Activated T-helper 1 cell treated with anti-CD3 and anti-CD28 coated beads, Interleukin-12 subunit alpha, Interleukin-12 subunit beta, Interleukin-2, Interleukin-4 antibody, amounts not matched to agents 30 ng/mL and 10 ng/mL and 1 ng/mL, durations not matched to agents 14 hours and 24 hours and 36 hours (primary cell): ENCODE data around the gene CCDC91. TPM values are rescaled to one million over a fixed set of nuclear protein-coding genes. Genes with fewer than 3 reads are reported as not detected.
"Not testable (repeated sequence)": the region's sequence is repeated elsewhere in the genome, so short reads cannot be mapped to it uniquely, and the experiment has no call there.

Experiments used
- DNase-seq: peaks from one replicate; pipeline ENCODE4 v3.0.0; 2021; ENCODE audit warnings: low spot score
- H3K27ac Mint-ChIP-seq: one replicate; pipeline ENCODE4 v1.8.0; 2021; ENCODE audit warnings: mild to moderate bottlenecking, mixed read lengths
- H3K27me3 Mint-ChIP-seq: one replicate; pipeline ENCODE4 v1.8.0; 2022; ENCODE audit warnings: mild to moderate bottlenecking, moderate library complexity, mixed read lengths; ENCODE audit not compliant: insufficient read depth
- H3K36me3 Mint-ChIP-seq: one replicate; pipeline ENCODE4 v1.8.0; 2021; ENCODE audit warnings: low read depth, mixed read lengths
- H3K4me1 Mint-ChIP-seq: one replicate; pipeline ENCODE4 v1.8.0; 2021; ENCODE audit warnings: low read depth, mixed read lengths
- H3K4me3 Mint-ChIP-seq: one replicate; pipeline ENCODE4 v1.8.0; 2021; ENCODE audit warnings: mild to moderate bottlenecking, moderate library complexity, mixed read lengths
- H3K9me3 Mint-ChIP-seq: one replicate; pipeline ENCODE4 v1.8.0; 2021; ENCODE audit warnings: mixed read lengths
- intact Hi-C: fragments of 100-400 bp; cut with micrococcal nuclease; formaldehyde crosslinking; loops from one replicate; pipeline ENCODE4 v1.15.1; 2024
- total RNA-seq: library from RNA; stranded (reverse); gene quantifications from 2 replicates; pipeline ENCODE4 v1.2.3, GENCODE V29; 2022

Gene CCDC91
- total RNA-seq, 1 donor from 2014 or later: 12.9 TPM

GRCh38 chr12:28367993-28368392, 177.7 kb downstream of the CCDC91 start:
- H3K9me3 Mint-ChIP-seq: peaks cover 48% of the 10 kb centered on the region
- intact Hi-C loops: no loop called here
- no peak overlapping the region for H3K4me3 Mint-ChIP-seq
- no peaks in the 10 kb centered on the region for H3K27me3 Mint-ChIP-seq
- H3K4me1 Mint-ChIP-seq: no peaks in the 10 kb centered on the region
- no peak overlapping the region for H3K27ac Mint-ChIP-seq
- peaks cover 21% of the 10 kb centered on the region for H3K36me3 Mint-ChIP-seq
- DNase-seq: no peak

- intact Hi-C loops: no loop called here
- Mint-ChIP-seq H3K36me3 (peaks cover 21% of the 10 kb centered on the region), H3K4me3 (no peak overlapping the region), H3K9me3 (peaks cover 56% of the 10 kb centered on the region), H3K4me1 (no peaks in the 10 kb centered on the region), H3K27me3 (no peaks in the 10 kb centered on the region), H3K27ac (no peak overlapping the region)
- no peak for DNase-seq
Observed at GRCh38 chr12:28369483-28369882, 179.2 kb downstream of the CCDC91 start.

- Mint-ChIP-seq H3K9me3 (peaks cover 33% of the 10 kb centered on the region), H3K4me1 (no peaks in the 10 kb centered on the region), H3K4me3 (no peak overlapping the region), H3K36me3 (peaks cover 12% of the 10 kb centered on the region), H3K27me3 (no peaks in the 10 kb centered on the region), H3K27ac (no peak overlapping the region)
- intact Hi-C loops: no loop called here
- no peak for DNase-seq
Observed at GRCh38 chr12:28374556-28374955, 184.3 kb downstream of the CCDC91 start.

- Mint-ChIP-seq H3K27me3 (no peaks in the 10 kb centered on the region), H3K36me3 (peaks cover 3% of the 10 kb centered on the region), H3K9me3 (peaks cover 4% of the 10 kb centered on the region), H3K27ac (no peak overlapping the region), H3K4me1 (no peaks in the 10 kb centered on the region), H3K4me3 (no peak overlapping the region)
- intact Hi-C loops: no loop called here
- no peak for DNase-seq
Observed at GRCh38 chr12:28378736-28379135, 188.5 kb downstream of the CCDC91 start.

- H3K36me3 Mint-ChIP-seq, H3K27me3 Mint-ChIP-seq, H3K4me3 Mint-ChIP-seq, H3K9me3 Mint-ChIP-seq, intact Hi-C loops, DNase-seq, H3K4me1 Mint-ChIP-seq, H3K27ac Mint-ChIP-seq: not testable (repeated sequence)
Observed at GRCh38 chr12:28379779-28380178, 189.5 kb downstream of the CCDC91 start.

GRCh38 chr12:28383368-28383767, 193.1 kb downstream of the CCDC91 start:
- H3K36me3 Mint-ChIP-seq: no peaks in the 10 kb centered on the region
- H3K27me3 Mint-ChIP-seq: no peaks in the 10 kb centered on the region
- intact Hi-C loops: no loop called here
- no peak overlapping the region for H3K4me3 Mint-ChIP-seq
- no peak overlapping the region for H3K27ac Mint-ChIP-seq
- H3K4me1 Mint-ChIP-seq: no peaks in the 10 kb centered on the region
- H3K9me3 Mint-ChIP-seq: no peaks in the 10 kb centered on the region
- DNase-seq: no peak

GRCh38 chr12:28388879-28389278, 198.6 kb downstream of the CCDC91 start:
- Mint-ChIP-seq H3K4me3 (no peak overlapping the region), H3K27me3 (no peaks in the 10 kb centered on the region), H3K9me3 (no peaks in the 10 kb centered on the region), H3K4me1 (no peaks in the 10 kb centered on the region), H3K36me3 (peaks cover 2% of the 10 kb centered on the region), H3K27ac (no peak overlapping the region)
- intact Hi-C loops: no loop called here
- no peak for DNase-seq

- peaks cover 6% of the 10 kb centered on the region for H3K36me3 Mint-ChIP-seq
- no peaks in the 10 kb centered on the region for H3K27me3 Mint-ChIP-seq
- no peak overlapping the region for H3K27ac Mint-ChIP-seq
- H3K4me1 Mint-ChIP-seq: no peaks in the 10 kb centered on the region
- intact Hi-C loops: no loop called here
- DNase-seq: no peak
- H3K9me3 Mint-ChIP-seq: peaks cover 4% of the 10 kb centered on the region
- H3K4me3 Mint-ChIP-seq: no peak overlapping the region
Observed at GRCh38 chr12:28390206-28390605, 199.9 kb downstream of the CCDC91 start.

- Mint-ChIP-seq H3K4me1 (no peaks in the 10 kb centered on the region), H3K27me3 (no peaks in the 10 kb centered on the region), H3K27ac (no peak overlapping the region), H3K9me3 (peaks cover 4% of the 10 kb centered on the region), H3K36me3 (peaks cover 6% of the 10 kb centered on the region), H3K4me3 (no peak overlapping the region)
- no peak for DNase-seq
- intact Hi-C loops: no loop called here
Observed at GRCh38 chr12:28390761-28391385, 200.6 kb downstream of the CCDC91 start.

- intact Hi-C loops: no loop called here
- H3K4me3 Mint-ChIP-seq: no peak overlapping the region
- H3K27me3 Mint-ChIP-seq: no peaks in the 10 kb centered on the region
- H3K9me3 Mint-ChIP-seq: no peaks in the 10 kb centered on the region
- DNase-seq: no peak
- H3K4me1 Mint-ChIP-seq: no peaks in the 10 kb centered on the region
- H3K36me3 Mint-ChIP-seq: peaks cover 4% of the 10 kb centered on the region
- H3K27ac Mint-ChIP-seq: no peak overlapping the region
Observed at GRCh38 chr12:28409892-28410291, 219.6 kb downstream of the CCDC91 start.

- no peak overlapping the region for H3K27ac Mint-ChIP-seq
- DNase-seq: no peak
- intact Hi-C loops: no loop called here
- H3K36me3 Mint-ChIP-seq: peaks cover 4% of the 10 kb centered on the region
- no peaks in the 10 kb centered on the region for H3K9me3 Mint-ChIP-seq
- H3K27me3 Mint-ChIP-seq: no peaks in the 10 kb centered on the region
- H3K4me1 Mint-ChIP-seq: no peaks in the 10 kb centered on the region
- no peak overlapping the region for H3K4me3 Mint-ChIP-seq
Observed at GRCh38 chr12:28413460-28414109, 223.3 kb downstream of the CCDC91 start.

- no peaks in the 10 kb centered on the region for H3K27me3 Mint-ChIP-seq
- peaks cover 4% of the 10 kb centered on the region for H3K36me3 Mint-ChIP-seq
- H3K4me3 Mint-ChIP-seq: no peak overlapping the region
- no peaks in the 10 kb centered on the region for H3K4me1 Mint-ChIP-seq
- intact Hi-C loops: no loop called here
- no peak overlapping the region for H3K27ac Mint-ChIP-seq
- no peaks in the 10 kb centered on the region for H3K9me3 Mint-ChIP-seq
- no peak for DNase-seq
Observed at GRCh38 chr12:28415755-28416154, 225.5 kb downstream of the CCDC91 start.

GRCh38 chr12:28421374-28421773, 231.1 kb downstream of the CCDC91 start:
- Mint-ChIP-seq H3K4me1 (no peaks in the 10 kb centered on the region), H3K36me3 (no peaks in the 10 kb centered on the region), H3K4me3 (no peak overlapping the region), H3K27ac (no peak overlapping the region), H3K9me3 (peaks cover 5% of the 10 kb centered on the region), H3K27me3 (no peaks in the 10 kb centered on the region)
- intact Hi-C loops: no loop called here
- no peak for DNase-seq

GRCh38 chr12:28424965-28425364, 234.7 kb downstream of the CCDC91 start:
- Mint-ChIP-seq H3K4me3 (no peak overlapping the region), H3K36me3 (no peaks in the 10 kb centered on the region), H3K9me3 (peaks cover 5% of the 10 kb centered on the region), H3K27ac (no peak overlapping the region), H3K4me1 (no peaks in the 10 kb centered on the region), H3K27me3 (no peaks in the 10 kb centered on the region)
- DNase-seq: no peak
- intact Hi-C loops: no loop called here
